ENCODE results near the gene COL25A1. TPM values are rescaled to one million over a fixed set of nuclear protein-coding genes. Genes with fewer than 3 reads are reported as not detected.

COL25A1 gene
- total RNA-seq, 1 donor from 2014 or later, result 0.75 TPM

DNA sequence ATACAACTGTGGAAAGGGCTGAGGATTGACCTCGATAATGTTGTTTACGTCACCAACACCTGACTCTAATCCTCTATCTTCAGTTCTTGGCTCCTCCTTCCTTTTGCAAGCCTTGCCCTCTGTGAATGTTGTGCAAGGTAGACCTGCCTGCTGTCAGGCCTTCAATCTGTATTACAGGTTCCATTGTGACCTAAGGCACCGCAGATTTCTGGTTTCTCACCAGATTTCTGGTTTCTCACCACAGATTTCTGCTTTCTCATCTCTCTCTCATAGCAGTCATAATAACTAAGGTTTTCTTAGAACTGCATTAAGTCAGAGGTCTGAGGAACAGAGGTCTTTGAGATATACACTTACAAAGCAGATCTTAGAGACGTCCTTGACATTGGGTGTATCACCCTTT, 488.1 kb downstream of the COL25A1 start:
- no peak overlapping the region for H3K4me3 ChIP-seq
- ATAC-seq, result no peak
- H3K27ac ChIP-seq, result no peak overlapping the region
- H3K27me3 ChIP-seq, result no peaks in the 10 kb centered on the region
- H3K4me1 ChIP-seq, result no peaks in the 10 kb centered on the region
- no peaks in the 10 kb centered on the region for H3K36me3 ChIP-seq
- DNase-seq, result no peak
- intact Hi-C loops (cut with DNase I), result no loop called here
- TF ChIP-seq, protein P1, sequence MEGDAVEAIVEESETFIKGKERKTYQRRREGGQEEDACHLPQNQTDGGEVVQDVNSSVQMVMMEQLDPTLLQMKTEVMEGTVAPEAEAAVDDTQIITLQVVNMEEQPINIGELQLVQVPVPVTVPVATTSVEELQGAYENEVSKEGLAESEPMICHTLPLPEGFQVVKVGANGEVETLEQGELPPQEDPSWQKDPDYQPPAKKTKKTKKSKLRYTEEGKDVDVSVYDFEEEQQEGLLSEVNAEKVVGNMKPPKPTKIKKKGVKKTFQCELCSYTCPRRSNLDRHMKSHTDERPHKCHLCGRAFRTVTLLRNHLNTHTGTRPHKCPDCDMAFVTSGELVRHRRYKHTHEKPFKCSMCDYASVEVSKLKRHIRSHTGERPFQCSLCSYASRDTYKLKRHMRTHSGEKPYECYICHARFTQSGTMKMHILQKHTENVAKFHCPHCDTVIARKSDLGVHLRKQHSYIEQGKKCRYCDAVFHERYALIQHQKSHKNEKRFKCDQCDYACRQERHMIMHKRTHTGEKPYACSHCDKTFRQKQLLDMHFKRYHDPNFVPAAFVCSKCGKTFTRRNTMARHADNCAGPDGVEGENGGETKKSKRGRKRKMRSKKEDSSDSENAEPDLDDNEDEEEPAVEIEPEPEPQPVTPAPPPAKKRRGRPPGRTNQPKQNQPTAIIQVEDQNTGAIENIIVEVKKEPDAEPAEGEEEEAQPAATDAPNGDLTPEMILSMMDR (IDR thresholded peaks at IDR 0.05), result no peak
- no peaks in the 10 kb centered on the region for H3K9me3 ChIP-seq

- Histone ChIP-seq H3K27me3 (no peaks in the 10 kb centered on the region), H3K4me3 (no peak overlapping the region), H3K27ac (no peak overlapping the region), H3K4me1 (no peaks in the 10 kb centered on the region), H3K36me3 (no peaks in the 10 kb centered on the region), H3K9me3 (no peaks in the 10 kb centered on the region)
- no peak for DNase-seq
- ATAC-seq, result no peak
- TF ChIP-seq, protein P1 (IDR thresholded peaks at IDR 0.05), result no peak
- intact Hi-C loops (cut with DNase I), result no loop called here
These were observed 489.2 kb downstream of the COL25A1 start for GRCh38 chr4:108813261-108813660.

GRCh38 chr4:108811486-108811885, 491.0 kb downstream of the COL25A1 start:
- TF ChIP-seq, protein P1 (IDR thresholded peaks at IDR 0.05), result no peak
- no peak for ATAC-seq
- Histone ChIP-seq H3K9me3 (no peaks in the 10 kb centered on the region), H3K4me1 (no peaks in the 10 kb centered on the region), H3K4me3 (no peak overlapping the region), H3K27ac (no peak overlapping the region), H3K36me3 (no peaks in the 10 kb centered on the region), H3K27me3 (peaks cover 5% of the 10 kb centered on the region)
- no peak for DNase-seq
- intact Hi-C loops (cut with DNase I), result no loop called here

GRCh38 chr4:108810087-108810486, 492.4 kb downstream of the COL25A1 start:
- ATAC-seq (no peak), DNase-seq (no peak)
- Histone ChIP-seq H3K9me3 (no peaks in the 10 kb centered on the region), H3K4me1 (no peaks in the 10 kb centered on the region), H3K27me3 (peaks cover 5% of the 10 kb centered on the region), H3K4me3 (no peak overlapping the region), H3K36me3 (no peaks in the 10 kb centered on the region), H3K27ac (no peak overlapping the region)
- intact Hi-C loops (cut with DNase I), result no loop called here
- TF ChIP-seq, protein P1 (IDR thresholded peaks at IDR 0.05), result no peak

DNA sequence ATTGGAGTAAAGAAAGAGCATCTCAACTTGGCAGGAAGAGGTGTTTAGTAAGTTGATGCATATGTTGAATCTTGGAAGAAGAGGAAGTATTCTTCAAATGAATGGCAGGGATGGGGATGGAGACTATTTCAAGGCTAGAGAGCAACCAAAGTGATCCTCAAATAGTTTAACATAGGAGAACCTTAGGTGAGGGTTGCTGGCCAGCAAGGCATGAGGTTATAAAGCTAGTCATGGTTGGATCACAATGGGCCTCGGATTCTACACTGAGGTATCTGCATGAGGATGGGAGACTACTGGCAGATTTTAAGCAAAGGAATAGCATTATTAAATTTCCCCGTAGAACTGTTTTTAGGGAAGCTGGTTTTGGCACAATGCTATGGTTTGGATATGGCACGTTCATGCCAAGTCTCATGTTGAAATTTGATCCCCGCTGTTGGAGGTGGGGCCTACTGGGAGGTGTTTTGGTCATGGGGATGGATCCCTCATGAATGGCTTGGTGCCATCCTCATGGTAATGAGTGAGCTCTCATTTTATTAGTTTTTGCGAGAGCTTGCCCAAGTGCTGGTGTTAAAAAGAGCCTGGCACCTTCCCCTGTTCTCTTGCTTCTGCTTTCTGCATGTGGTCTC, 497.7 kb downstream of the COL25A1 start:
- Histone ChIP-seq H3K9me3 (no peaks in the 10 kb centered on the region), H3K27ac (no peak overlapping the region), H3K36me3 (no peaks in the 10 kb centered on the region), H3K27me3 (peaks cover 5% of the 10 kb centered on the region), H3K4me3 (no peak overlapping the region), H3K4me1 (no peaks in the 10 kb centered on the region)
- ATAC-seq, result no peak
- TF ChIP-seq, protein P1 (IDR thresholded peaks at IDR 0.05), result no peak
- no peak for DNase-seq
- intact Hi-C loops (cut with DNase I), result no loop called here

DNA sequence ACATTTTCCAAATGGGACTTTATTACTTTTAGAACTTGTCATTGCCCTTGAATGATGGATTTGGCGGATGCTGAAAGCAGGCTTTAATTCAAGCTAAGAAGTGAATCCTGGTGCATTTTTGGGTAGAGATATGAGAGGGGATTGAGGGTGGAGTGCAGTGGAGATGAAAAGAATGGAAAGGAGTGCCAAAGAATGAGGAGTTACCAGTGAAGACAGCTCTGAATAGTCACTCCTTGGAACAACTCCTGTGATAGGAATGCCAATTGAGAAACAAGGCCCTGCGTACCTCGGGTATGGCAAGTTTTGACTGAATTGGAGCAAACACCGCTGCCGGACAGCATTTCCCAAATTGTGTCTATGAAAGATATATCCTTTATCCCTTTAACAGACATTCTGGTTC, 503.2 kb downstream of the COL25A1 start:
- H3K36me3 ChIP-seq, result no peaks in the 10 kb centered on the region
- no peak overlapping the region for H3K27ac ChIP-seq
- ATAC-seq (no peak), DNase-seq (no peak)
- no peaks in the 10 kb centered on the region for H3K27me3 ChIP-seq
- TF ChIP-seq, protein P1 (IDR thresholded peaks at IDR 0.05), result no peak
- H3K4me3 ChIP-seq, result no peak overlapping the region
- intact Hi-C loops (cut with DNase I), result no loop called here
- H3K4me1 ChIP-seq, result no peaks in the 10 kb centered on the region
- no peaks in the 10 kb centered on the region for H3K9me3 ChIP-seq
